ENCODE data around the gene TRAF1. TPM values are rescaled to one million over a fixed set of nuclear protein-coding genes. Genes with fewer than 3 reads are reported as not detected.

The TRAF1 gene
- total and polyA plus RNA-seq, 7 donors, result 0.55 to 2.0 (median 0.95) TPM

- no peaks in the 10 kb centered on the region for H3K27me3 ChIP-seq (ENCODE audit: insufficient read depth in 3 of 3, low read length in 2 of 3)
These were observed 24.6 kb downstream of the TRAF1 start for GRCh38 chr9:120901755-120902568.

GRCh38 chr9:120900824-120901223 lies 25.8 kb downstream of the TRAF1 start:
- peaks cover 5% of the 10 kb centered on the region for H3K4me1 ChIP-seq
- H3K4me3 ChIP-seq, result no peak overlapping the region
- WGBS, 3 donors, result 78 to 94% (median 84%) methylated on average over 3 of the region's 3 CpGs
- no peak for TF ChIP-seq CTCF (IDR thresholded peaks at IDR 0.05)
- H3K36me3 ChIP-seq (ENCODE audit: insufficient read depth in 1 of 2, low read depth in 1 of 2), result peaks cover 0 to 4% of the 10 kb centered on the region in 2 donors
- H3K27ac ChIP-seq, result no peak overlapping the region
- no peaks in the 10 kb centered on the region for H3K9me3 ChIP-seq
- ATAC-seq, result no peak
- DNase-seq, result no peak
- intact Hi-C loops (cut with DNase I), result no loop called here
- no peaks in the 10 kb centered on the region for H3K27me3 ChIP-seq (ENCODE audit: insufficient read depth in 3 of 3, low read length in 2 of 3)

More at GRCh38 chr9:120901755-120902568, 24.6 kb downstream of the TRAF1 start:
- Histone ChIP-seq H3K27ac (no peak overlapping the region), H3K36me3 (ENCODE audit: insufficient read depth in 1 of 2, low read depth in 1 of 2) (peaks cover 0 to 4% of the 10 kb centered on the region in 2 donors), H3K9me3 (no peaks in the 10 kb centered on the region), H3K4me3 (no peak overlapping the region), H3K4me1 (peaks cover 4% of the 10 kb centered on the region)
- 77 to 84% (median 80%) methylated on average over 12 of the region's 12 CpGs for WGBS, 3 donors
- no peak for DNase-seq
- no peak for ATAC-seq
- intact Hi-C loops (cut with DNase I), result no loop called here
- TF ChIP-seq CTCF (IDR thresholded peaks at IDR 0.05), result no peak

DNA sequence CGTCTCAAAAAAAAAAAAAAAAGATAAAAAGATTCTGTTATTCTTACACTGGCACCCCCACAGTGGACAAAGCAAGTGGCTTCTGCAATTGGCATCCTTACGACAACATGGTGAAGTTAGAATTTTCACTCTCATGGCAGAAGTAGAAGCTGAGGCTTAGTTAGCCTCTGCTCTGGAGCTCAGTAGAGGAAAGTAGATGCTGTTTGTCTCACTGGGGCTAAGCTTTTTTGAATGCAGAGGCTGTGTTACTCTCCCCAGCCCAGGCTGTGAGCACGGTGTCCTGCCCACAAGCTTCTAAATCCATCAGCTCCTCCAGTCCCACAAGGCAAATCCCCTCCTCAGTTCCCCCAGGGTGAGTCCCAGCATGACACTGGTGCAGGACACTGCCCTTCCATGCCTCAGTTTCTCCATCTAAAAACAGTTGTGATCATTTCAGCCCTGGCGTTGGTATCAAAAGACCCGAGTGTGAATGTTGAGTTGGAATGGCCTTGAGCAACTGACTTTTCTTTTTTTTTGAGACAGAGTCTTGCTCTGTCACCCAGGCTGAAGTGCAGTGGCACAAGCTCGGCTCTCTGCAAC lies 27.0 kb downstream of the TRAF1 start:
- H3K27ac ChIP-seq, result no peak overlapping the region
- intact Hi-C loops (cut with DNase I), result no loop called here
- H3K27me3 ChIP-seq (ENCODE audit: insufficient read depth in 3 of 3, low read length in 2 of 3), result no peaks in the 10 kb centered on the region
- ATAC-seq (no peak), DNase-seq (no peak)
- H3K9me3 ChIP-seq, result no peaks in the 10 kb centered on the region
- TF ChIP-seq CTCF (IDR thresholded peaks at IDR 0.05), result no peak
- H3K4me3 ChIP-seq, result no peak overlapping the region
- H3K4me1 ChIP-seq, result peaks cover 5% of the 10 kb centered on the region
- whole genome bisulfite sequencing, 3 donors, result 88 to 92% (median 91%) methylated on average over 5 to 6 of the region's 6 CpGs
- peaks cover 0 to 2% of the 10 kb centered on the region in 2 donors for H3K36me3 ChIP-seq (ENCODE audit: insufficient read depth in 1 of 2, low read depth in 1 of 2)

DNA sequence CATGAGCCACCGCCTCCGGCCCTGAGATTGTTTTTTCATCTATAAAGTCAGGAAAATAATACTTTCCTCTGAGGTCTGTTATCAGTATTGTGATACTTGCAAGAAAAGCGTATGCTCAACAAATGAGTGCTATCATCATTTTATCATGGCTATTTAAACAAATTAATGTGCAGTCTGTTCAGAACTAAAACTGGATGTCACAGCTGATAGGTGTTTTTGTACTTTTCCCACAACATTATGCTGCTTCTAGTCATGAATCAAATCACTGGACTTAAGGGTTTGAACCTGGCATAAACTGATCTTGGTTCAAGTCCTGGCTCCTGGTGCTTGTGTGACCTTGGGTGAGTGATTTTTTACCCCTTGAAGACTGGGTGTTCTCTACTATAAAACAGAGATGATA lies 28.2 kb downstream of the TRAF1 start:
- ATAC-seq (no peak), DNase-seq (no peak)
- Histone ChIP-seq H3K4me3 (no peak overlapping the region), H3K9me3 (no peaks in the 10 kb centered on the region), H3K27me3 (ENCODE audit: insufficient read depth in 3 of 3, low read length in 2 of 3) (no peaks in the 10 kb centered on the region), H3K27ac (no peak overlapping the region), H3K4me1 (peaks cover 5% of the 10 kb centered on the region), H3K36me3 (ENCODE audit: insufficient read depth in 1 of 2, low read depth in 1 of 2) (no peaks in the 10 kb centered on the region)
- intact Hi-C loops (cut with DNase I), result no loop called here
- no peak for TF ChIP-seq CTCF (IDR thresholded peaks at IDR 0.05)
- 91 to 97% (median 95%) methylated on average over 3 of the region's 3 CpGs for WGBS, 3 donors

All from psoas muscle (tissue), 8 donors.